ENCODE measurements around the gene ERC2.

DNA sequence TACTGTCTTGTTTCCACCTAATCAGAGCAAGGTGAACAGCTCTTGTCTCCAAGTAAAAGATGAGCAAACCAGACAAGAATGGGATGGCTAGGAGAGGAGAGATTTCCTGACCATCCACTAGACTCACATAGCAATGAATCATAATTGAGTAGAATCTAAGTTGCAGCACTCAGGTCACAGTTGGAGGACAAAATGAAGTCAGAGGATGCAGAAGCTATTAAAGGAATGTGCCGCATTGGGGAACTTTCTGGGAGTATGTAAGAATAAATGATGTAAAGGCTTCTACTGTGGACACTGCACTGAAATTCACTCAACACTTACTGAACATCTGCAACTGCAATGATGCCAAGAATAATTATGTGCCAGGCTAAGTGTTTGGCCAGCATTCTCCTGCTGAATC is 763.7 kb downstream of the ERC2 start:
- TF ChIP-seq POLR2A (IDR thresholded peaks at IDR 0.05; ENCODE audit: low read depth, low read length) (no peak), POLR2AphosphoS5 (IDR thresholded peaks at IDR 0.05; ENCODE audit: low read depth, low read length) (no peak), TAF1 (IDR thresholded peaks at IDR 0.05; ENCODE audit: low read depth, low read length) (no peak), SPI1 (IDR thresholded peaks at IDR 0.05; ENCODE audit: low read depth, low read length) (no peak)
